SK-N-SH treated with all-trans-retinoic acid at 6 μM for 48 hours (cell line): ENCODE results near the gene ABCA13.

ENCODE experiments used
- ATAC-seq: fragments of 200-7000 bp; cut with Tn5 transposase; 3 replicates; pipeline ENCODE4 v1.9.1; 2020; ENCODE audit warnings: mild to moderate bottlenecking, moderate library complexity
- BACH2 ChIP-seq: fragments of 250-450 bp; sonication (Bioruptor Pico); IDR thresholded peaks from 2 replicates; pipeline ENCODE4 v1.9.0; 2021; ENCODE audit warnings: mild to moderate bottlenecking, borderline replicate concordance
- CSDC2 ChIP-seq: fragments of 250-450 bp; sonication (Bioruptor Pico); IDR thresholded peaks from 2 replicates; pipeline ENCODE4 v1.5.0; 2020; ENCODE audit warnings: mild to moderate bottlenecking, moderate library complexity
- ESRRG ChIP-seq: fragments of 250-450 bp; sonication (Bioruptor Pico); IDR thresholded peaks from 2 replicates; pipeline ENCODE4 v1.6.1; 2021; ENCODE audit warnings: mild to moderate bottlenecking
- GLIS3 ChIP-seq: fragments of 250-450 bp; sonication (Bioruptor Pico); IDR thresholded peaks from 2 replicates; pipeline ENCODE4 v1.5.0; 2020; ENCODE audit warnings: mild to moderate bottlenecking, moderate library complexity
- ISL1 ChIP-seq: fragments of 250-450 bp; sonication (Bioruptor Pico); IDR thresholded peaks from 2 replicates; pipeline ENCODE4 v2.1.2; 2022; ENCODE audit warnings: mild to moderate bottlenecking, moderate library complexity
- OSR1 ChIP-seq: fragments of 250-450 bp; sonication (Bioruptor Pico); IDR thresholded peaks from 2 replicates; pipeline ENCODE4 v1.8.0; 2022; ENCODE audit warnings: moderate library complexity, mild to moderate bottlenecking, inconsistent platforms
- PPARA ChIP-seq: fragments of 250-450 bp; sonication (Bioruptor Pico); IDR thresholded peaks from 2 replicates; pipeline ENCODE4 v1.5.0; 2020; ENCODE audit warnings: mild to moderate bottlenecking, borderline replicate concordance
- RARB ChIP-seq: fragments of 250-450 bp; sonication (Bioruptor Pico); IDR thresholded peaks from 2 replicates; pipeline ENCODE4 v1.8.0; 2021; ENCODE audit warnings: mild to moderate bottlenecking, moderate library complexity
- SNAI2 ChIP-seq: fragments of 250-450 bp; sonication (Bioruptor Pico); IDR thresholded peaks from 2 replicates; pipeline ENCODE4 v1.5.0; 2020; ENCODE audit warnings: mild to moderate bottlenecking, moderate library complexity
- TCF4 ChIP-seq: fragments of 250-450 bp; sonication (Bioruptor Pico); IDR thresholded peaks from 2 replicates; pipeline ENCODE4 v1.8.0; 2021; ENCODE audit warnings: mild to moderate bottlenecking, moderate library complexity, borderline replicate concordance
- TOX ChIP-seq: fragments of 250-450 bp; sonication (Bioruptor Pico); IDR thresholded peaks from 2 replicates; pipeline ENCODE4 v1.8.0; 2021; ENCODE audit warnings: mild to moderate bottlenecking, moderate library complexity, borderline replicate concordance
- ZC3H10 ChIP-seq: fragments of 250-450 bp; sonication (Bioruptor Pico); IDR thresholded peaks from 2 replicates; pipeline ENCODE4 v1.5.1; 2021; ENCODE audit warnings: mild to moderate bottlenecking, moderate library complexity
- ZFP3 ChIP-seq: fragments of 250-450 bp; sonication (Bioruptor Pico); IDR thresholded peaks from 2 replicates; pipeline ENCODE4 v1.5.0; 2020; ENCODE audit warnings: mild to moderate bottlenecking, moderate library complexity
- ZFP30 ChIP-seq: fragments of 450-650 bp; formaldehyde crosslinking; IDR thresholded peaks from 2 replicates; pipeline ENCODE4 v1.5.0; 2022; ENCODE audit warnings: mild to moderate bottlenecking, moderate library complexity
- ZNF565 ChIP-seq: fragments of 450-650 bp; formaldehyde crosslinking; conservative IDR thresholded peaks from 2 replicates; pipeline ENCODE4 v1.5.0; 2020; ENCODE audit warnings: low read depth, mild to moderate bottlenecking, moderate library complexity
- ZNF70 ChIP-seq: fragments of 450-650 bp; formaldehyde crosslinking; IDR thresholded peaks from 2 replicates; pipeline ENCODE4 v1.5.0; 2020; ENCODE audit warnings: mild to moderate bottlenecking, moderate library complexity
- ZNF8 ChIP-seq: fragments of 450-650 bp; formaldehyde crosslinking; IDR thresholded peaks from 2 replicates; pipeline ENCODE4 v1.5.0; 2020; ENCODE audit warnings: mild to moderate bottlenecking, moderate library complexity
- TF ChIP-seq, protein P1 (sequence below): fragments of 250-450 bp; sonication (Bioruptor Pico); IDR thresholded peaks from 2 replicates; pipeline ENCODE4 v1.5.1; 2020; ENCODE audit warnings: low read depth, mild to moderate bottlenecking, moderate library complexity
- TF ChIP-seq, protein P2 (sequence below): fragments of 250-450 bp; sonication (Bioruptor Pico); IDR thresholded peaks from 2 replicates; pipeline ENCODE4 v1.8.0; 2020; ENCODE audit warnings: mild to moderate bottlenecking, moderate library complexity, borderline replicate concordance
- TF ChIP-seq, protein P3 (sequence below): fragments of 250-450 bp; sonication (Bioruptor Pico); IDR thresholded peaks from 2 replicates; pipeline ENCODE4 v1.5.1; 2021; ENCODE audit warnings: mild to moderate bottlenecking, moderate library complexity
- TF ChIP-seq, protein P4 (sequence below): fragments of 250-450 bp; sonication (Bioruptor Pico); IDR thresholded peaks from 2 replicates; pipeline ENCODE4 v1.8.0; 2021; ENCODE audit warnings: low read depth, mild to moderate bottlenecking, moderate library complexity, borderline replicate concordance

ABCA13 gene

DNA sequence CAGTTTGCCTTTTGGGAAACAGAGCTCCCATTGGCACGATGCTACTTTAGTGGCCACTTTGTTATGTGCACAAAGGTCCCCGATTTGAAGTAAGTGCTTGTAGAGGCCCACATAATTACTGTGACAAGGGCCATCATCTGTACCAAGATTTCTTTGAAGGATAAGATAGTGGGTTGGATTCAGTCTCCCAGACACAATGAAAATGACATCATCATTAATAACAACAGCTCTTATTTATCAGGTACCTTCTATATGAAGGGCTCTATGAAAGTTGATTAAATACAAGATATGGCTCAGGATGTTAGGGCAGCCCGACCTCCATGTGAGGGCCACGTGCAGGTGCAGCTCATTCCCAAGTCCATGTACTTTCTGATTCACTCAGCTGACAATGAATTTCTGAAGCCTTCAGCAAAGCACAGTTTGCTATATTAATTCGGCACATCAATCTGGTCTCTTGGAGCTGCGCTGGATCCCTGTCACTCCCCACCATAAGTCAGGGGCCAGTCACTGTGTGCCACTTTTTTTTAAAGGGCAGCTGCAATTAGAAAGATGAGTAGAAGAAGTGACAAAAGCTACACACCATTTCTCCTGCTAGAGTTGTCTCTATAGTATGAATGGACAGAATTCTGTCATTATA is 140.3 kb downstream of the ABCA13 start:
- ATAC-seq = no peak
- TF ChIP-seq TCF4 (no peak), CSDC2 (CRISPR knock-in tag) (no peak), ZFP30 (CRISPR knock-in tag) (no peak), ZC3H10 (CRISPR knock-in tag) (no peak), ZFP3 (no peak), RARB (CRISPR knock-in tag) (no peak), OSR1 (CRISPR knock-in tag) (no peak), ZNF70 (CRISPR knock-in tag) (no peak), BACH2 (CRISPR knock-in tag) (no peak), SNAI2 (CRISPR knock-in tag) (no peak), GLIS3 (CRISPR knock-in tag) (no peak), PPARA (no peak)
- TF ChIP-seq, protein P1, sequence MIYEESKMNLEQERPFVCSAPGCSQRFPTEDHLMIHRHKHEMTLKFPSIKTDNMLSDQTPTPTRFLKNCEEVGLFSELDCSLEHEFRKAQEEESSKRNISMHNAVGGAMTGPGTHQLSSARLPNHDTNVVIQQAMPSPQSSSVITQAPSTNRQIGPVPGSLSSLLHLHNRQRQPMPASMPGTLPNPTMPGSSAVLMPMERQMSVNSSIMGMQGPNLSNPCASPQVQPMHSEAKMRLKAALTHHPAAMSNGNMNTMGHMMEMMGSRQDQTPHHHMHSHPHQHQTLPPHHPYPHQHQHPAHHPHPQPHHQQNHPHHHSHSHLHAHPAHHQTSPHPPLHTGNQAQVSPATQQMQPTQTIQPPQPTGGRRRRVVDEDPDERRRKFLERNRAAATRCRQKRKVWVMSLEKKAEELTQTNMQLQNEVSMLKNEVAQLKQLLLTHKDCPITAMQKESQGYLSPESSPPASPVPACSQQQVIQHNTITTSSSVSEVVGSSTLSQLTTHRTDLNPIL (CRISPR knock-in tag) = no peak
- TF ChIP-seq, protein P2, sequence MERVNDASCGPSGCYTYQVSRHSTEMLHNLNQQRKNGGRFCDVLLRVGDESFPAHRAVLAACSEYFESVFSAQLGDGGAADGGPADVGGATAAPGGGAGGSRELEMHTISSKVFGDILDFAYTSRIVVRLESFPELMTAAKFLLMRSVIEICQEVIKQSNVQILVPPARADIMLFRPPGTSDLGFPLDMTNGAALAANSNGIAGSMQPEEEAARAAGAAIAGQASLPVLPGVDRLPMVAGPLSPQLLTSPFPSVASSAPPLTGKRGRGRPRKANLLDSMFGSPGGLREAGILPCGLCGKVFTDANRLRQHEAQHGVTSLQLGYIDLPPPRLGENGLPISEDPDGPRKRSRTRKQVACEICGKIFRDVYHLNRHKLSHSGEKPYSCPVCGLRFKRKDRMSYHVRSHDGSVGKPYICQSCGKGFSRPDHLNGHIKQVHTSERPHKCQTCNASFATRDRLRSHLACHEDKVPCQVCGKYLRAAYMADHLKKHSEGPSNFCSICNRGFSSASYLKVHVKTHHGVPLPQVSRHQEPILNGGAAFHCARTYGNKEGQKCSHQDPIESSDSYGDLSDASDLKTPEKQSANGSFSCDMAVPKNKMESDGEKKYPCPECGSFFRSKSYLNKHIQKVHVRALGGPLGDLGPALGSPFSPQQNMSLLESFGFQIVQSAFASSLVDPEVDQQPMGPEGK = no peak
- TF ChIP-seq, protein P3, sequence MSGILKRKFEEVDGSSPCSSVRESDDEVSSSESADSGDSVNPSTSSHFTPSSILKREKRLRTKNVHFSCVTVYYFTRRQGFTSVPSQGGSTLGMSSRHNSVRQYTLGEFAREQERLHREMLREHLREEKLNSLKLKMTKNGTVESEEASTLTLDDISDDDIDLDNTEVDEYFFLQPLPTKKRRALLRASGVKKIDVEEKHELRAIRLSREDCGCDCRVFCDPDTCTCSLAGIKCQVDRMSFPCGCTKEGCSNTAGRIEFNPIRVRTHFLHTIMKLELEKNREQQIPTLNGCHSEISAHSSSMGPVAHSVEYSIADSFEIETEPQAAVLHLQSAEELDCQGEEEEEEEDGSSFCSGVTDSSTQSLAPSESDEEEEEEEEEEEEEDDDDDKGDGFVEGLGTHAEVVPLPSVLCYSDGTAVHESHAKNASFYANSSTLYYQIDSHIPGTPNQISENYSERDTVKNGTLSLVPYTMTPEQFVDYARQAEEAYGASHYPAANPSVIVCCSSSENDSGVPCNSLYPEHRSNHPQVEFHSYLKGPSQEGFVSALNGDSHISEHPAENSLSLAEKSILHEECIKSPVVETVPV = no peak
- TF ChIP-seq, protein P4, sequence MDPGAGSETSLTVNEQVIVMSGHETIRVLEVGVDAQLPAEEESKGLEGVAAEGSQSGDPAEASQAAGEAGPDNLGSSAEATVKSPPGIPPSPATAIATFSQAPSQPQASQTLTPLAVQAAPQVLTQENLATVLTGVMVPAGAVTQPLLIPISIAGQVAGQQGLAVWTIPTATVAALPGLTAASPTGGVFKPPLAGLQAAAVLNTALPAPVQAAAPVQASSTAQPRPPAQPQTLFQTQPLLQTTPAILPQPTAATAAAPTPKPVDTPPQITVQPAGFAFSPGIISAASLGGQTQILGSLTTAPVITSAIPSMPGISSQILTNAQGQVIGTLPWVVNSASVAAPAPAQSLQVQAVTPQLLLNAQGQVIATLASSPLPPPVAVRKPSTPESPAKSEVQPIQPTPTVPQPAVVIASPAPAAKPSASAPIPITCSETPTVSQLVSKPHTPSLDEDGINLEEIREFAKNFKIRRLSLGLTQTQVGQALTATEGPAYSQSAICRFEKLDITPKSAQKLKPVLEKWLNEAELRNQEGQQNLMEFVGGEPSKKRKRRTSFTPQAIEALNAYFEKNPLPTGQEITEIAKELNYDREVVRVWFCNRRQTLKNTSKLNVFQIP (CRISPR knock-in tag) = no peak

DNA sequence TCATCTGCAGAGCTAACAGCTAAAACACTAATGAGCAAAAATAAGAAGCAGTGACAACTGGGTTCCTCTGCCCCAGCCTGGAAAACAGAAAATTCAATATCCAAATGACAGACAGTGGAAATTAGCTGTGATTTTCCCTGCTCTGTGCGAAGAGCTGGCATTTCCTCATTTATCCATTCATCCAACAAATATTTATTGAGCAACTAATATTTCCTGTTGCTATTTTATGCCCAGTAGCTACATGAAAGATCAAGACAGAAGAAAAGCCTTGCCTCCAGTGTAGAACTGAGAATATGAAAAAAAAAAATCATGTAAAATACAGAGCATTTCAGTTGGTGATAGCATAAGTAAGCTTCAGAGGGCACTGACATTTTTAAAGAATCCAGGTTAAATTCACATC is 140.9 kb downstream of the ABCA13 start:
- TF ChIP-seq, protein P4 (CRISPR knock-in tag) = no peak
- TF ChIP-seq ZNF565 (no peak), ZNF8 (CRISPR knock-in tag) (no peak), ZFP30 (CRISPR knock-in tag) (no peak), RARB (CRISPR knock-in tag) (no peak), ESRRG (CRISPR knock-in tag) (no peak), TCF4 (no peak), ISL1 (CRISPR knock-in tag) (no peak), OSR1 (CRISPR knock-in tag) (no peak), GLIS3 (CRISPR knock-in tag) (no peak), TOX (CRISPR knock-in tag) (no peak)
- TF ChIP-seq, all 23 proteins: peak for 0
- ATAC-seq = no peak

DNA sequence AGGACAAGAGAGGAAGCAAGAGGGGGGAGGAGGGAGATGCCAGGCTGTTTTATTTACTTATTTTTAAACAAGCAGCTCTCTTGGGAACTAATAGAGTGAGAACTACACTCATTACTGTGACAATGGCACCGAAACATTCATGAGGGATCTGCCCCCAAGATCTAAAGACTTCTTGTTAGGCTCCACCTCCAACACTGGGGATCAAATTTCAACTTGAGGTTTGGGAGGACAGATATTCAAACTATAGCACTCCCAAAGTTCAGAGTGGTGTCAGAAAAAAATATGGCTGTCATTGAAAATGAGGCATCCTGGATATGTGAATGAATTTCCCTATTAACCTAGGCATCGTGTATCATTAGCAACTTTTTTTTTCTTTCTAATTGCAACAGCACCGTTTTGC is 145.5 kb downstream of the ABCA13 start:
- no peak for ATAC-seq
- no peak for TF ChIP-seq SNAI2 (CRISPR knock-in tag)
- TF ChIP-seq, protein P3 = no peak
- no peak for TF ChIP-seq OSR1 (CRISPR knock-in tag)
- TF ChIP-seq TOX (CRISPR knock-in tag) = no peak
- no peak for TF ChIP-seq RARB (CRISPR knock-in tag)
- TF ChIP-seq ZC3H10 (CRISPR knock-in tag) = no peak
- TF ChIP-seq, protein P1 (CRISPR knock-in tag) = no peak
